ENCODE results near the gene GLIPR1L1. TPM values are rescaled to one million over a fixed set of nuclear protein-coding genes. Genes with fewer than 3 reads are reported as not detected.

GLIPR1L1 gene
- not detected in 5 replicates for total RNA-seq (2022; extraction: Qiagen RNA extraction)

GRCh38 chr12:75334384-75335030, at the start of gene GLIPR1L1:
Gene GLIPR1L1, plus strand, starts transcription at chr12:75334670. Its CDS starts 59 bp downstream, at chr12:75334729.

GRCh38 chr12:75329918-75330826, 4.3 kb upstream of the GLIPR1L1 start, which contains the start of gene CAPS2:
Gene CAPS2, minus strand, starts transcription at chr12:75330324. Its CDS starts 3,826 bp downstream, at chr12:75326498.

GRCh38 chr12:75390899-75391538, 56.5 kb downstream of the GLIPR1L1 start, which contains the start of gene GLIPR1L2:
Gene GLIPR1L2, plus strand, starts transcription at chr12:75391089. Its CDS starts 28 bp downstream, at chr12:75391117.

Other genes with a start within 250 kb of the GLIPR1L1 start
- not detected in 5 replicates for gene KCNC2, start 124.8 kb upstream of the GLIPR1L1 start, total RNA-seq (2022; extraction: Qiagen RNA extraction)
- gene CAPS2, start 4.3 kb upstream of the GLIPR1L1 start, total RNA-seq (2022; extraction: Qiagen RNA extraction) = 1.2 to 2.2 TPM (median 1.4 TPM) in 5 replicates
- gene GLIPR1L2, start 56.4 kb downstream of the GLIPR1L1 start, total RNA-seq (2022; extraction: Qiagen RNA extraction) = 0.10 to 0.28 TPM (median 0.16 TPM) in 4 of 5 replicates, not detected in the other
- gene GLIPR1, start 146.1 kb downstream of the GLIPR1L1 start, total RNA-seq (2022; extraction: Qiagen RNA extraction) = 22.6 to 34.4 TPM (median 29.3 TPM) in 5 replicates
- 55.0 to 91.3 TPM (median 60.9 TPM) in 5 replicates for gene KRR1, start 176.9 kb downstream of the GLIPR1L1 start, total RNA-seq (2022; extraction: Qiagen RNA extraction)

Data from A549 treated with CORT108297 at 1 μM for 4 hours (cell line).